Pancreas (tissue), 10 donors: ENCODE measurements around the gene C2orf72. TPM values are rescaled to one million over a fixed set of nuclear protein-coding genes. Genes with fewer than 3 reads are reported as not detected.

Source experiments
- ATAC-seq, 4 donors: fragments of 200-7000 bp; cut with Tn5 transposase; one replicate each; pipeline versions ENCODE4 v1.8.0 to v1.9.1; 2020; ENCODE audit warnings: mild to moderate bottlenecking in 4 of 4, moderate library complexity in 4 of 4
- DNase-seq, 6 donors: peaks; one replicate each; pipeline ENCODE4 v3.0.0-alpha.2; 2020
- FAIRE-seq: peaks from 2 replicates; lab custom pipeline; 2012; peaks lifted over from hg19 to GRCh38; lab: Jason Lieb, UNC
- H3K27ac ChIP-seq, 4 donors: fragments of 200-600 bp; sonication (generic); 1 replicate in 3 of 4; 2 replicates in 1 of 4; pipeline versions ENCODE4 v1.5.0 to v1.8.0; 2020
- H3K27me3 ChIP-seq, 4 donors: fragments of 200-600 bp; one replicate each; pipeline ENCODE4 v1.8.0; 2021
- H3K36me3 ChIP-seq, 3 donors: fragments of 200-600 bp; sonication (generic) in 1 of 3; one replicate each; pipeline versions ENCODE4 v1.5.0 to v1.8.0; 2020 to 2021
- H3K4me1 ChIP-seq, 3 donors: fragments of 200-600 bp; one replicate each; pipeline ENCODE4 v1.8.0; 2021
- H3K4me3 ChIP-seq, 4 donors: fragments of 200-600 bp; sonication (generic) in 2 of 4; one replicate each; pipeline versions ENCODE4 v1.5.0 to v1.8.0; 2020 to 2021
- H3K9me3 ChIP-seq, 4 donors: fragments of 200-600 bp; one replicate each; pipeline ENCODE4 v1.8.0; 2021
- CTCF ChIP-seq, 4 donors: fragments of 200-600 bp; sonication (generic) in 3 of 4; IDR thresholded peaks; one replicate each; pipeline versions ENCODE4 v1.5.0 to v1.8.0; 2021; ENCODE audit warnings: antibody characterized with exemption in 4 of 4
- WGBS, 2 donors: extraction: QIAGEN DNeasy Blood & Tissue Kit; methylation state at CpG; one replicate each; pipeline ENCODE4 v1.1.7; 2013; 5-methylcytosine and 5-hydroxymethylcytosine counted together
- intact Hi-C, 3 donors: fragments of 100-400 bp; cut with DNase I; formaldehyde crosslinking; loops; one replicate each; pipeline versions ENCODE4 v1.11.1 to v1.14.2; 2022
- polyA plus RNA-seq, 2 donors: library from polyadenylated mRNA; stranded (reverse); fragments of 200-250 nt; gene quantifications; one replicate each; pipeline ENCODE4 v1.2.3, GENCODE V29; 2013
- total RNA-seq, 6 donors: library from RNA; stranded (reverse); fragmentation: NEBNext Ultra II Directional in 4 of 6; extraction: Animal tissue kit (Norgen Biotek cat#: 25700) in 4 of 6; gene quantifications; one replicate each; pipeline versions ENCODE4 v1.2.1 to v1.2.4, GENCODE V29; 2021 to 2023
- donor health status: healthy with polysubstance abuse.
- donor health status: DM: no; HTN: no; CAD: no; lungs with moderate emphysema.
- donor health status: DM: no; HTN: no; CAD: no.
- donor health status: control.
- donor health status: control.
- donor health status: Bipolar disorder and iron deficiency.
- donor health status: DM: yes; HTN: yes; CAD: no.
- donor health status: DM: no; HTN: no; CAD: no.
- donor health status: DM: no; HTN: no; CAD: no.
- donor health status: DM: yes; HTN: yes; CAD: no.

The C2orf72 gene
- total and polyA plus RNA-seq, 8 donors = 5.3 to 31.2 (median 9.7) TPM

- no peak overlapping the region for H3K27ac ChIP-seq
- H3K36me3 ChIP-seq = no peaks in the 10 kb centered on the region
- no peaks in the 10 kb centered on the region for H3K9me3 ChIP-seq
- no peaks in the 10 kb centered on the region for H3K27me3 ChIP-seq
- ATAC-seq = no peak
- TF ChIP-seq CTCF (IDR thresholded peaks at IDR 0.05) = no peak
- 55 to 71% methylated on average over 6 of the region's 6 CpGs for WGBS, 2 donors
- intact Hi-C loops = no loop called here
- H3K4me3 ChIP-seq = no peak overlapping the region
- FAIRE-seq = no peak
- no peak for DNase-seq
- peaks cover 40 to 49% (median 43%) of the 10 kb centered on the region in 3 donors for H3K4me1 ChIP-seq
These were observed 16.5 kb downstream of the C2orf72 start for GRCh38 chr2:231053846-231054245.

- Histone ChIP-seq H3K27ac (peak within 1 kb of the TSS; percentile 96 to 97 (median 96)), H3K36me3 (no peaks in the 10 kb centered on the region), H3K27me3 (no peaks in the 10 kb centered on the region), H3K4me1 (peaks cover 22 to 30% (median 25%) of the 10 kb centered on the region in 3 donors), H3K4me3 (peak within 1 kb of the TSS; percentile 94 to 100 (median 99)), H3K9me3 (no peaks in the 10 kb centered on the region)
- peak; percentile 90 to 96 (median 94) for TF ChIP-seq CTCF (IDR thresholded peaks at IDR 0.05)
- intact Hi-C loops = no loop called here
- FAIRE-seq (peak; percentile 76), DNase-seq (peak; percentile 88 to 94 (median 92)), ATAC-seq (peak; percentile 87 to 93 (median 89))
- WGBS, 2 donors = 0% methylated on average over 54 to 73 of the region's 73 CpGs
These were observed 19.4 kb downstream of the C2orf72 start, which contains the start of gene PSMD1 for GRCh38 chr2:231056453-231057416. PSMD1 (plus strand) TSS chr2:231056867; CDS start chr2:231057026, 159 bp downstream.

- Histone ChIP-seq H3K4me1 (peaks cover 16 to 22% (median 17%) of the 10 kb centered on the region in 3 donors), H3K36me3 (peaks cover 0 to 5% (median 4%) of the 10 kb centered on the region in 3 donors), H3K4me3 (peak overlapping the region; percentile 94 to 100 (median 99)), H3K27me3 (no peaks in the 10 kb centered on the region), H3K27ac (no peak overlapping the region), H3K9me3 (no peaks in the 10 kb centered on the region)
- intact Hi-C loops = no loop called here
- DNase-seq (no peak), FAIRE-seq (no peak), ATAC-seq (no peak)
- 1 to 4% methylated on average over 10 of the region's 10 CpGs for whole genome bisulfite sequencing, 2 donors
- TF ChIP-seq CTCF (IDR thresholded peaks at IDR 0.05) = no peak
These were observed 20.3 kb downstream of the C2orf72 start for GRCh38 chr2:231057590-231057989.

- 59 to 66% methylated on average over 4 of the region's 4 CpGs for WGBS, 2 donors
- intact Hi-C loops = no loop called here
- TF ChIP-seq CTCF (IDR thresholded peaks at IDR 0.05) = no peak
- H3K36me3 ChIP-seq = peaks cover 0 to 16% (median 6%) of the 10 kb centered on the region in 3 donors
- H3K4me1 ChIP-seq = peaks cover 16 to 22% (median 17%) of the 10 kb centered on the region in 3 donors
- DNase-seq (no peak), FAIRE-seq (no peak), ATAC-seq (no peak)
- no peaks in the 10 kb centered on the region for H3K27me3 ChIP-seq
- H3K9me3 ChIP-seq = no peaks in the 10 kb centered on the region
- H3K4me3 ChIP-seq = no peak overlapping the region
- no peak overlapping the region for H3K27ac ChIP-seq
These were observed 21.6 kb downstream of the C2orf72 start for GRCh38 chr2:231058761-231059550.
